Smooth muscle cell (in vitro differentiated cells): ENCODE results near the gene DNAH8. TPM values are rescaled to one million over a fixed set of nuclear protein-coding genes. Genes with fewer than 3 reads are reported as not detected.

Source experiments
- DNase-seq: peaks from one replicate; lab custom pipeline; 2025; ENCODE audit not compliant: unreplicated experiment; lab: John Stamatoyannopoulos, UW
- H2AFZ ChIP-seq: fragments of 200-600 bp; sonication (generic); 2 replicates; pipeline ENCODE4 v1.6.0; 2016; ENCODE audit warnings: antibody characterized with exemption, low read depth, mild to moderate bottlenecking
- H3F3A ChIP-seq: fragments of 200-600 bp; sonication (generic); 2 replicates; pipeline ENCODE4 v1.6.0; 2017; ENCODE audit warnings: antibody characterized with exemption, low read depth
- H3K27ac ChIP-seq: fragments of 200-600 bp; sonication (generic); 2 replicates; pipeline ENCODE4 v1.5.1; 2016; ENCODE audit warnings: low read depth, mild to moderate bottlenecking
- H3K27me3 ChIP-seq: fragments of 200-600 bp; sonication (generic); 2 replicates; pipeline ENCODE4 v1.6.1; 2016; ENCODE audit warnings: low read depth, mild to moderate bottlenecking
- H3K36me3 ChIP-seq: fragments of 200-600 bp; sonication (generic); 2 replicates; pipeline ENCODE4 v1.5.1; 2016; ENCODE audit warnings: low read depth
- H3K4me1 ChIP-seq: fragments of 200-600 bp; sonication (generic); 2 replicates; pipeline ENCODE4 v1.5.1; 2016; ENCODE audit warnings: low read depth
- H3K4me2 ChIP-seq: fragments of 200-600 bp; sonication (generic); 2 replicates; pipeline ENCODE4 v1.6.0; 2016; ENCODE audit warnings: mild to moderate bottlenecking
- H3K4me3 ChIP-seq: fragments of 200-600 bp; sonication (generic); 2 replicates; pipeline ENCODE4 v1.5.1; 2016; ENCODE audit warnings: mild to moderate bottlenecking
- H3K79me2 ChIP-seq: fragments of 200-600 bp; sonication (generic); 2 replicates; pipeline ENCODE4 v1.6.0; 2016; ENCODE audit warnings: low read depth, mild to moderate bottlenecking
- H3K9ac ChIP-seq: fragments of 200-600 bp; sonication (generic); 2 replicates; pipeline ENCODE4 v1.6.0; 2016; ENCODE audit warnings: low read depth
- H3K9me3 ChIP-seq: fragments of 200-600 bp; sonication (generic); replicated peaks from 2 replicates; pipeline ENCODE4 v1.5.1; 2016; ENCODE audit warnings: low read depth
- H4K20me1 ChIP-seq: fragments of 200-600 bp; sonication (generic); 2 replicates; pipeline ENCODE4 v1.6.0; 2016; ENCODE audit warnings: low read depth
- CTCF ChIP-seq: fragments of 200-600 bp; sonication (generic); IDR thresholded peaks from 2 replicates; pipeline ENCODE4 v1.5.1; 2017; ENCODE audit warnings: borderline replicate concordance, mild to moderate bottlenecking, antibody characterized with exemption; ENCODE audit not compliant: insufficient read depth, poor library complexity, severe bottlenecking
- WGBS: methylation state at CpG from one replicate; pipeline ENCODE4 v1.1.7; 2016; ENCODE audit warnings: low lambda C conversion rate; 5-methylcytosine and 5-hydroxymethylcytosine counted together
- polyA plus RNA-seq: library from polyadenylated mRNA; unstranded; fragments of >200 nt; fragmentation: Nextera tagmentation; extraction: Ambion mirVana; gene quantifications from 2 replicates; pipeline ENCODE4 v1.2.1, GENCODE V29; 2016
- total RNA-seq: library from RNA; depleted of rRNA; stranded (reverse); fragments of >200 nt; gene quantifications from 2 replicates; pipeline ENCODE4 v1.2.3, GENCODE V29; 2014

DNAH8 gene
- total and polyA plus RNA-seq, 2 experiments from 2014 or later: not detected

- Histone ChIP-seq H3K4me3 (no peak overlapping the region), H3K4me2 (no peak overlapping the region), H2AFZ (no peak overlapping the region), H3K9me3 (no peaks in the 10 kb centered on the region), H4K20me1 (no peaks in the 10 kb centered on the region), H3K27ac (no peak overlapping the region), H3K9ac (no peak overlapping the region), H3F3A (no peaks in the 10 kb centered on the region), H3K27me3 (peaks cover 22% of the 10 kb centered on the region), H3K36me3 (no peaks in the 10 kb centered on the region), H3K79me2 (no peaks in the 10 kb centered on the region), H3K4me1 (no peaks in the 10 kb centered on the region)
- no peak for DNase-seq
- 93% methylated on average over 4 of the region's 4 CpGs for WGBS
- no peak for TF ChIP-seq CTCF
Observed at GRCh38 chr6:38942442-38942841, 227.3 kb downstream of the DNAH8 start.

- H4K20me1 ChIP-seq: no peaks in the 10 kb centered on the region
- no peak for DNase-seq
- no peaks in the 10 kb centered on the region for H3K4me1 ChIP-seq
- H3K9me3 ChIP-seq: no peaks in the 10 kb centered on the region
- no peak for TF ChIP-seq CTCF
- no peak overlapping the region for H2AFZ ChIP-seq
- no peak overlapping the region for H3K4me2 ChIP-seq
- WGBS: 76% methylated on average over 1 of the region's 1 CpG
- no peak overlapping the region for H3K9ac ChIP-seq
- no peaks in the 10 kb centered on the region for H3K79me2 ChIP-seq
- no peaks in the 10 kb centered on the region for H3K36me3 ChIP-seq
- H3F3A ChIP-seq: no peaks in the 10 kb centered on the region
- peaks cover 22% of the 10 kb centered on the region for H3K27me3 ChIP-seq
- no peak overlapping the region for H3K4me3 ChIP-seq
- no peak overlapping the region for H3K27ac ChIP-seq
Observed at GRCh38 chr6:38942965-38943364, 227.9 kb downstream of the DNAH8 start.

- no peak overlapping the region for H3K4me3 ChIP-seq
- H2AFZ ChIP-seq: no peak overlapping the region
- H4K20me1 ChIP-seq: no peaks in the 10 kb centered on the region
- no peaks in the 10 kb centered on the region for H3K4me1 ChIP-seq
- H3K4me2 ChIP-seq: no peak overlapping the region
- H3K9me3 ChIP-seq: no peaks in the 10 kb centered on the region
- H3K79me2 ChIP-seq: no peaks in the 10 kb centered on the region
- no peak overlapping the region for H3K9ac ChIP-seq
- TF ChIP-seq CTCF: no peak
- no peaks in the 10 kb centered on the region for H3F3A ChIP-seq
- DNase-seq: no peak
- WGBS: 69% methylated on average over 4 of the region's 4 CpGs
- H3K36me3 ChIP-seq: no peaks in the 10 kb centered on the region
- peaks cover 22% of the 10 kb centered on the region for H3K27me3 ChIP-seq
- no peak overlapping the region for H3K27ac ChIP-seq
Observed at GRCh38 chr6:38943964-38944363, 228.9 kb downstream of the DNAH8 start.

- no peaks in the 10 kb centered on the region for H3K79me2 ChIP-seq
- DNase-seq: no peak
- H2AFZ ChIP-seq: no peak overlapping the region
- H3K9ac ChIP-seq: no peak overlapping the region
- WGBS: 89% methylated on average over 1 of the region's 1 CpG
- peaks cover 22% of the 10 kb centered on the region for H3K27me3 ChIP-seq
- no peaks in the 10 kb centered on the region for H3K4me1 ChIP-seq
- no peak overlapping the region for H3K4me2 ChIP-seq
- H3K9me3 ChIP-seq: no peaks in the 10 kb centered on the region
- no peak overlapping the region for H3K27ac ChIP-seq
- no peaks in the 10 kb centered on the region for H4K20me1 ChIP-seq
- no peaks in the 10 kb centered on the region for H3F3A ChIP-seq
- H3K4me3 ChIP-seq: no peak overlapping the region
- no peak for TF ChIP-seq CTCF
- H3K36me3 ChIP-seq: no peaks in the 10 kb centered on the region
Observed at GRCh38 chr6:38944655-38945279, 229.7 kb downstream of the DNAH8 start.
